B cell (primary cell): ENCODE data around the gene ARHGAP18. TPM values are rescaled to one million over a fixed set of nuclear protein-coding genes. Genes with fewer than 3 reads are reported as not detected.

ENCODE experiments used
- ATAC-seq: fragments of 200-7000 bp; cut with Tn5 transposase; one replicate; pipeline ENCODE4 v1.10.0; 2021; ENCODE audit warnings: low read depth, mild to moderate bottlenecking, moderate number of reproducible peaks, moderate library complexity
- CTCF ChIA-PET: fragments of 350-600 bp; sonication (Branson Sonifier 250); formaldehyde crosslinking; loops from one replicate; lab custom pipeline; 2021; ENCODE audit warnings: antibody characterized with exemption, inconsistent platforms; lab: Charles Lee
- POLR2A ChIA-PET: fragments of 350-600 bp; sonication (Branson Sonifier 250); formaldehyde crosslinking; loops from one replicate; lab custom pipeline; 2021; ENCODE audit warnings: antibody characterized with exemption; lab: Charles Lee
- DNase-seq: peaks from one replicate; pipeline ENCODE4 v3.0.0; 2013
- H2AFZ ChIP-seq: 2 replicates; pipeline ENCODE4 v1.6.1; 2012; ENCODE audit warnings: mild to moderate bottlenecking, low read depth, low read length; ENCODE audit not compliant: insufficient read depth, poor library complexity, severe bottlenecking
- H3K27ac ChIP-seq, 2 donors: 1 replicate in 1 of 2; 2 replicates in 1 of 2; pipeline ENCODE4 v1.5.1; 2012 to 2013; ENCODE audit warnings: low read length in 2 of 2, mild to moderate bottlenecking in 2 of 2, moderate library complexity in 1 of 2
- H3K27me3 ChIP-seq, 4 experiments: fragments of 200-600 bp in 1 of 4; sonication (generic) in 1 of 4; replicated peaks in 1 of 4; 1 replicate in 2 of 4; 2 replicates in 2 of 4; pipeline versions ENCODE4 v1.6.1 to v1.7.0; 2013 to 2016; ENCODE audit warnings: low read length in 3 of 4, mild to moderate bottlenecking in 2 of 4, mixed read lengths in 1 of 4, moderate library complexity in 1 of 4; ENCODE audit not compliant: insufficient read depth in 4 of 4, control insufficient read depth in 3 of 4; ENCODE audit errors: control extremely low read depth in 1 of 4
- H3K36me3 ChIP-seq, 2 experiments: replicated peaks in 1 of 2; 1 replicate in 1 of 2; 2 replicates in 1 of 2; pipeline versions ENCODE4 v1.6.1 to v1.7.1; 2013; ENCODE audit warnings: low read length in 1 of 2; ENCODE audit not compliant: insufficient read depth in 2 of 2, control insufficient read depth in 1 of 2; ENCODE audit errors: control extremely low read depth in 1 of 2, extremely low read depth in 1 of 2
- H3K4me1 ChIP-seq, 2 donors: fragments of 200-600 bp in 1 of 2; sonication (generic) in 1 of 2; 1 replicate in 1 of 2; 2 replicates in 1 of 2; pipeline versions ENCODE4 v1.5.1 to v1.6.1; 2013 to 2017; ENCODE audit warnings: low read length in 2 of 2; ENCODE audit not compliant: control insufficient read depth in 2 of 2, insufficient read depth in 2 of 2
- H3K4me2 ChIP-seq: replicated peaks from 2 replicates; pipeline ENCODE3; 2012; ENCODE audit warnings: mild to moderate bottlenecking, low read depth, low read length; ENCODE audit not compliant: poor library complexity, severe bottlenecking
- H3K4me3 ChIP-seq, 5 experiments: fragments of 200-600 bp in 1 of 5; sonication (generic) in 1 of 5; 1 replicate in 3 of 5; 2 replicates in 2 of 5; pipeline versions ENCODE4 v1.5.1 to v1.7.0; 2011 to 2016; ENCODE audit warnings: low read length in 4 of 5, mild to moderate bottlenecking in 4 of 5, low read depth in 2 of 5, control low read depth in 1 of 5, moderate library complexity in 1 of 5; ENCODE audit not compliant: insufficient read depth in 1 of 5; ENCODE audit errors: control extremely low read depth in 1 of 5, extremely low read depth in 1 of 5
- H3K79me2 ChIP-seq: fragments of 200-600 bp; sonication (generic); one replicate; pipeline ENCODE4 v1.6.0; 2016; ENCODE audit warnings: low read length; ENCODE audit not compliant: control insufficient read depth, insufficient read depth
- H3K9ac ChIP-seq: fragments of 200-600 bp; sonication (generic); 2 replicates; pipeline ENCODE4 v1.6.1; 2017; ENCODE audit warnings: mild to moderate bottlenecking, low read length, moderate library complexity
- H3K9me3 ChIP-seq, 3 donors: one replicate each; pipeline versions ENCODE4 v1.6.1 to v1.7.1; 2013; ENCODE audit warnings: low read length in 2 of 3; ENCODE audit not compliant: control insufficient read depth in 2 of 3, insufficient read depth in 1 of 3; ENCODE audit errors: control extremely low read depth in 1 of 3
- H4K20me1 ChIP-seq: 2 replicates; pipeline ENCODE4 v1.6.0; 2012; ENCODE audit warnings: mild to moderate bottlenecking, low read length; ENCODE audit not compliant: insufficient read depth, control insufficient read depth, poor library complexity, severe bottlenecking
- H3K27ac Mint-ChIP-seq: one replicate; pipeline ENCODE4 v1.8.0; 2021; ENCODE audit warnings: mixed read lengths
- H3K27me3 Mint-ChIP-seq: one replicate; pipeline ENCODE4 v1.8.0; 2021; ENCODE audit warnings: mixed read lengths
- H3K4me1 Mint-ChIP-seq: one replicate; pipeline ENCODE4 v1.8.0; 2021; ENCODE audit warnings: mixed read lengths
- H3K4me3 Mint-ChIP-seq: one replicate; pipeline ENCODE4 v1.8.0; 2021; ENCODE audit warnings: mixed read lengths
- H3K9me3 Mint-ChIP-seq: one replicate; pipeline ENCODE4 v1.8.0; 2022; ENCODE audit warnings: mixed read lengths; ENCODE audit not compliant: insufficient read depth
- EZH2 ChIP-seq: IDR thresholded peaks from 2 replicates; pipeline ENCODE4 v1.6.1; 2012; ENCODE audit warnings: borderline replicate concordance, low read depth, mild to moderate bottlenecking, moderate library complexity, low read length; ENCODE audit not compliant: insufficient read depth, poor library complexity, severe bottlenecking
- WGBS: methylation state at CpG from one replicate; pipeline ENCODE4 v1.1.5; 2013; ENCODE audit warnings: missing lambda C conversion rate; ENCODE audit not compliant: insufficient coverage; 5-methylcytosine and 5-hydroxymethylcytosine counted together
- intact Hi-C: fragments of 100-400 bp; cut with micrococcal nuclease; formaldehyde crosslinking; loops from one replicate; pipeline ENCODE4 v1.10.0; 2022
- polyA plus RNA-seq: library from polyadenylated mRNA; depleted of rRNA; stranded (reverse); fragments of >200 nt; gene quantifications from 2 replicates; pipeline ENCODE4 v1.2.3, GENCODE V29; 2012
- total RNA-seq, 2 donors: library from RNA; stranded (reverse); fragments of 120-200 nt in 1 of 2; gene quantifications; 1 replicate in 1 of 2; 2 replicates in 1 of 2; pipeline versions ENCODE4 v1.2.3 to v1.2.4, GENCODE V29; 2013 to 2022
- TF ChIP-seq, protein P1 (sequence below): fragments of 200-600 bp; IDR thresholded peaks from one replicate; pipeline ENCODE4 v1.8.0; 2022; ENCODE audit warnings: antibody characterized with exemption, mild to moderate bottlenecking

ARHGAP18 gene
- total and polyA plus RNA-seq, 2 donors (not counting 1 experiment from before 2014, with no cell fraction given) = 0.95 to 3.9 TPM

GRCh38 chr6:129671442-129672340, 38.3 kb downstream of the ARHGAP18 start:
- no peaks in the 10 kb centered on the region for H4K20me1 ChIP-seq
- no peaks in the 10 kb centered on the region for H3K9me3 ChIP-seq
- peak overlapping the region; percentile 74 for H3K4me3 Mint-ChIP-seq
- peaks cover 21% of the 10 kb centered on the region for H3K4me1 Mint-ChIP-seq
- H2AFZ ChIP-seq = peak overlapping the region; percentile 74
- CTCF ChIA-PET = interaction anchor here (0.8 to 7.1 kb wide), 7 partner anchors 12 to 350 kb away, joined by 3 to 46 read pairs (median 6); no protein-coding TSS in a partner anchor
- H3K79me2 ChIP-seq = peaks cover 4% of the 10 kb centered on the region
- POLR2A ChIA-PET = no interaction called here
- TF ChIP-seq EZH2 = no peak
- TF ChIP-seq, protein P1, sequence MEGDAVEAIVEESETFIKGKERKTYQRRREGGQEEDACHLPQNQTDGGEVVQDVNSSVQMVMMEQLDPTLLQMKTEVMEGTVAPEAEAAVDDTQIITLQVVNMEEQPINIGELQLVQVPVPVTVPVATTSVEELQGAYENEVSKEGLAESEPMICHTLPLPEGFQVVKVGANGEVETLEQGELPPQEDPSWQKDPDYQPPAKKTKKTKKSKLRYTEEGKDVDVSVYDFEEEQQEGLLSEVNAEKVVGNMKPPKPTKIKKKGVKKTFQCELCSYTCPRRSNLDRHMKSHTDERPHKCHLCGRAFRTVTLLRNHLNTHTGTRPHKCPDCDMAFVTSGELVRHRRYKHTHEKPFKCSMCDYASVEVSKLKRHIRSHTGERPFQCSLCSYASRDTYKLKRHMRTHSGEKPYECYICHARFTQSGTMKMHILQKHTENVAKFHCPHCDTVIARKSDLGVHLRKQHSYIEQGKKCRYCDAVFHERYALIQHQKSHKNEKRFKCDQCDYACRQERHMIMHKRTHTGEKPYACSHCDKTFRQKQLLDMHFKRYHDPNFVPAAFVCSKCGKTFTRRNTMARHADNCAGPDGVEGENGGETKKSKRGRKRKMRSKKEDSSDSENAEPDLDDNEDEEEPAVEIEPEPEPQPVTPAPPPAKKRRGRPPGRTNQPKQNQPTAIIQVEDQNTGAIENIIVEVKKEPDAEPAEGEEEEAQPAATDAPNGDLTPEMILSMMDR = peak; percentile 69
- no peaks in the 10 kb centered on the region for H3K27me3 Mint-ChIP-seq
- peak overlapping the region; percentile 35 for H3K9ac ChIP-seq
- H3K27me3 ChIP-seq = no peaks in the 10 kb centered on the region
- peak overlapping the region; percentile 44 for H3K4me2 ChIP-seq
- peak; percentile 72 for DNase-seq
- peak overlapping the region; percentile 70 for H3K27ac Mint-ChIP-seq
- peak; percentile 89 for ATAC-seq
- peak overlapping the region in 1 of 2 donors; percentile 43 for H3K27ac ChIP-seq
- H3K9me3 Mint-ChIP-seq = peaks cover 2% of the 10 kb centered on the region
- H3K4me1 ChIP-seq = peaks cover 12 to 14% of the 10 kb centered on the region in 2 donors
- H3K4me3 ChIP-seq = peak overlapping the region in 3 of 5 experiments; percentile 27 to 46 (median 31)
- WGBS = 26% methylated on average over 8 of the region's 10 CpGs
- H3K36me3 ChIP-seq = no peaks in the 10 kb centered on the region
- intact Hi-C loops = loop anchor here (1.0 to 10.0 kb wide), 7 partner anchors 13 to 439 kb away; partner anchors contain the start of gene ARHGAP18
